Parathyroid adenoma (tissue), 2 donors: ENCODE results near the gene MYL12B.
A peak's percentile ranks its signal among the peaks of the same experiment; 100 is the strongest.

Source experiments
- H2AFZ ChIP-seq: fragments of 300-600 bp; sonication (generic); one replicate; pipeline ENCODE4 v1.7.0; 2017; ENCODE audit warnings: antibody characterized with exemption, mild to moderate bottlenecking
- H3K27ac ChIP-seq: fragments of 300-600 bp; sonication (generic); one replicate; pipeline ENCODE4 v1.7.0; 2017
- H3K27me3 ChIP-seq: fragments of 300-600 bp; sonication (generic); one replicate; pipeline ENCODE4 v1.7.0; 2017; ENCODE audit warnings: low read length; ENCODE audit not compliant: control insufficient read depth, insufficient read depth
- H3K36me3 ChIP-seq: fragments of 300-600 bp; sonication (generic); one replicate; pipeline ENCODE4 v1.7.0; 2017; ENCODE audit warnings: low read length; ENCODE audit not compliant: control insufficient read depth, insufficient read depth
- H3K4me1 ChIP-seq: fragments of 300-600 bp; sonication (generic); one replicate; pipeline ENCODE4 v1.7.0; 2017; ENCODE audit warnings: control low read depth
- H3K4me2 ChIP-seq: fragments of 300-600 bp; sonication (generic); one replicate; pipeline ENCODE4 v1.7.0; 2017; ENCODE audit warnings: low read length
- H3K4me3 ChIP-seq: fragments of 300-600 bp; sonication (generic); one replicate; pipeline ENCODE4 v1.7.0; 2017; ENCODE audit warnings: low read depth, low read length
- H3K79me2 ChIP-seq: fragments of 300-600 bp; sonication (generic); one replicate; pipeline ENCODE4 v1.7.0; 2017; ENCODE audit warnings: control low read depth
- H3K9ac ChIP-seq: fragments of 300-600 bp; sonication (generic); one replicate; pipeline ENCODE4 v1.7.0; 2017; ENCODE audit warnings: mild to moderate bottlenecking
- H3K9me3 ChIP-seq: fragments of 300-600 bp; sonication (generic); one replicate; pipeline ENCODE4 v1.7.0; 2017; ENCODE audit warnings: low read length; ENCODE audit not compliant: control insufficient read depth
- TF ChIP-seq, protein P1 (sequence below): fragments of 300-600 bp; sonication (generic); IDR thresholded peaks from one replicate; pipeline ENCODE4 v1.7.0; 2017; ENCODE audit warnings: antibody characterized with exemption, mild to moderate bottlenecking
- donor health status: primary hyperparathyroidism.

The MYL12B gene

GRCh38 chr18:3216987-3217386 is 44.9 kb upstream of the MYL12B start:
- no peak overlapping the region for H2AFZ ChIP-seq
- H3K4me2 ChIP-seq: no peak overlapping the region
- no peaks in the 10 kb centered on the region for H3K4me1 ChIP-seq
- H3K9me3 ChIP-seq: no peaks in the 10 kb centered on the region
- no peaks in the 10 kb centered on the region for H3K27me3 ChIP-seq
- H3K4me3 ChIP-seq: no peak overlapping the region
- no peak overlapping the region for H3K27ac ChIP-seq
- no peaks in the 10 kb centered on the region for H3K36me3 ChIP-seq
- H3K79me2 ChIP-seq: no peaks in the 10 kb centered on the region
- H3K9ac ChIP-seq: no peak overlapping the region
- TF ChIP-seq, protein P1, sequence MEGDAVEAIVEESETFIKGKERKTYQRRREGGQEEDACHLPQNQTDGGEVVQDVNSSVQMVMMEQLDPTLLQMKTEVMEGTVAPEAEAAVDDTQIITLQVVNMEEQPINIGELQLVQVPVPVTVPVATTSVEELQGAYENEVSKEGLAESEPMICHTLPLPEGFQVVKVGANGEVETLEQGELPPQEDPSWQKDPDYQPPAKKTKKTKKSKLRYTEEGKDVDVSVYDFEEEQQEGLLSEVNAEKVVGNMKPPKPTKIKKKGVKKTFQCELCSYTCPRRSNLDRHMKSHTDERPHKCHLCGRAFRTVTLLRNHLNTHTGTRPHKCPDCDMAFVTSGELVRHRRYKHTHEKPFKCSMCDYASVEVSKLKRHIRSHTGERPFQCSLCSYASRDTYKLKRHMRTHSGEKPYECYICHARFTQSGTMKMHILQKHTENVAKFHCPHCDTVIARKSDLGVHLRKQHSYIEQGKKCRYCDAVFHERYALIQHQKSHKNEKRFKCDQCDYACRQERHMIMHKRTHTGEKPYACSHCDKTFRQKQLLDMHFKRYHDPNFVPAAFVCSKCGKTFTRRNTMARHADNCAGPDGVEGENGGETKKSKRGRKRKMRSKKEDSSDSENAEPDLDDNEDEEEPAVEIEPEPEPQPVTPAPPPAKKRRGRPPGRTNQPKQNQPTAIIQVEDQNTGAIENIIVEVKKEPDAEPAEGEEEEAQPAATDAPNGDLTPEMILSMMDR: no peak

DNA sequence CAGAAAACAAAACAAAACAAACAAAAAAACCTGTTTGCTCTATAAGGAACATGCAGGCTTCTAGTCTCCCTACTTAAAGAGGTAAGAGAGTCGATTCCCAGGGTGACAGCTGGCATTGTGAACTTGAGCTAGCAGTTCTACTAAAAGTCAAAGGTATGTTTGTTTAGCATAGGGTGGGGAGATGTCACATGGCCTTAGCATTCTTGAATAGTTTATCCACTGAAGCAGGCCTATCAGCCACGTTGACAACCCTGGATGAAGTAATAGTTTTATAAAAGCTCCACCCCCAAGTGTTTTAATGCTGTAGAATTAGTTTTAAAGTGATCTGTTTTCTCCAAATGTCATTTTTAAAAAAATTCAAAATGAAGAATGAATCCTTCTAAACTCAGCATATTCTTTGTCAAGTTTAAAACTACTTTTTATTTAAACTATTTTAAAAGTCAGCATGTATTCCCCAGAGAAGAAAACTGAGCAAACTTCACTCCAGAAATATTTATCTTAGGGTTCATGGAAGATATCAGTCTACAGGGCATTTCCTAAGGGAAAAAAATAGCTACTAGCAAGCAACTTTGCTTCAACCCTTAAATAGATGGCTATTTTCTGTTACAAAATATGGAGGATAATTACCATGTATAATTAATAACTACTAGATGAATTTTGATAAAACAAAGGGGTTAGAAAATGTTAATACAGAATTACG is 43.8 kb upstream of the MYL12B start:
- TF ChIP-seq, protein P1: no peak
- Histone ChIP-seq H3K4me3 (no peak overlapping the region), H3K4me1 (no peaks in the 10 kb centered on the region)

GRCh38 chr18:3218819-3219218 is 43.1 kb upstream of the MYL12B start:
- no peak overlapping the region for H3K4me3 ChIP-seq
- H3K4me1 ChIP-seq: no peaks in the 10 kb centered on the region

More for the DNA sequence above, 43.8 kb upstream of the MYL12B start:
- Histone ChIP-seq H3K9me3 (no peaks in the 10 kb centered on the region), H3K9ac (no peak overlapping the region), H3K27ac (no peak overlapping the region), H2AFZ (no peak overlapping the region), H3K36me3 (no peaks in the 10 kb centered on the region), H3K4me2 (no peak overlapping the region), H3K27me3 (no peaks in the 10 kb centered on the region), H3K79me2 (no peaks in the 10 kb centered on the region)

DNA sequence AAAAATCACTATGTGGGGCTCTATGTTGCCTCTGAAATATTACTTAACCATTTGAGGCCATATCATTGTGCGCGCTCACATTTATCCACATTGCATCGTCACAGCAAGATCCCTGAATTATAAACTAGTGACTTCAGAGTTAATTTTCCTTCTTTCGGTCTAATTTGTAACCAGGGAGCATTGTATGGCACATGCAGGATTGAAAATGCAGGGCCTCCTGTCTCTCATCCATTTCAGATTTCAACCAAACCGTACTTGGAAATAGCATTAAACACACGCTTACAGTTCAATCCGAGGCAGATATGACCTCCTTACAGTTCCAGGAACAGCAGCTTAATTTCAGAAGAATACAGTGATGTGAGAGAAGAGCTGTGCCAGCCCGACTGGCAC is 42.7 kb upstream of the MYL12B start:
- Histone ChIP-seq H3K9me3 (no peaks in the 10 kb centered on the region), H3K9ac (no peak overlapping the region), H3K4me2 (no peak overlapping the region), H3K4me1 (no peaks in the 10 kb centered on the region), H3K27ac (no peak overlapping the region), H3K79me2 (no peaks in the 10 kb centered on the region), H3K4me3 (no peak overlapping the region), H3K27me3 (no peaks in the 10 kb centered on the region), H3K36me3 (no peaks in the 10 kb centered on the region), H2AFZ (peak overlapping the region; percentile 34)
- TF ChIP-seq, protein P1: no peak

More at GRCh38 chr18:3218819-3219218, 43.1 kb upstream of the MYL12B start:
- Histone ChIP-seq H3K36me3 (no peaks in the 10 kb centered on the region), H3K27ac (no peak overlapping the region), H2AFZ (no peak overlapping the region), H3K27me3 (no peaks in the 10 kb centered on the region), H3K9me3 (no peaks in the 10 kb centered on the region), H3K79me2 (no peaks in the 10 kb centered on the region), H3K9ac (no peak overlapping the region), H3K4me2 (no peak overlapping the region)
- TF ChIP-seq, protein P1: no peak
